GM12891 (cell line): Measurements from ENCODE around the gene EMILIN2.

Source experiments
- PAX5 ChIP-seq: IDR thresholded peaks from 2 replicates; pipeline ENCODE4 v1.6.1; 2011; ENCODE audit warnings: low read length, moderate library complexity, mild to moderate bottlenecking; ENCODE audit not compliant: insufficient read depth, severe bottlenecking
- POLR2A ChIP-seq: IDR thresholded peaks from 2 replicates; pipeline ENCODE4 v1.6.1; 2011; ENCODE audit warnings: low read depth, low read length, control low read depth
- POLR2AphosphoS5 ChIP-seq: IDR thresholded peaks from 2 replicates; pipeline ENCODE4 v1.6.1; 2011; ENCODE audit warnings: low read depth, low read length, control low read depth
- TAF1 ChIP-seq: IDR thresholded peaks from 2 replicates; pipeline ENCODE4 v1.6.1; 2011; ENCODE audit warnings: low read depth, low read length, control low read depth

GRCh38 chr18:2960983-2961696 lies 114.3 kb downstream of the EMILIN2 start:
- TF ChIP-seq POLR2A (no peak), PAX5 (no peak), POLR2AphosphoS5 (no peak), TAF1 (no peak)
